HL-60/S4 treated with phorbol 12-myristate 13-acetate at 8.2 ng/mL for 4 days and 3 days (cell line): ENCODE data around the gene RPP25L.

ENCODE experiments used
- in situ Hi-C: fragments of 300-500 bp; cut with MboI; formaldehyde crosslinking; loops from 2 replicates; pipeline ENCODE4 v1.15.0; 2022; ENCODE audit warnings: low sequenced_read_pairs

Gene RPP25L

GRCh38 chr9:34611811-34612787 lies at the start of gene RPP25L:
TSS of gene RPP25L (minus strand) at chr9:34612097. CDS start at chr9:34611296, 801 bp downstream.
- in situ Hi-C loops = no loop called here

DNA sequence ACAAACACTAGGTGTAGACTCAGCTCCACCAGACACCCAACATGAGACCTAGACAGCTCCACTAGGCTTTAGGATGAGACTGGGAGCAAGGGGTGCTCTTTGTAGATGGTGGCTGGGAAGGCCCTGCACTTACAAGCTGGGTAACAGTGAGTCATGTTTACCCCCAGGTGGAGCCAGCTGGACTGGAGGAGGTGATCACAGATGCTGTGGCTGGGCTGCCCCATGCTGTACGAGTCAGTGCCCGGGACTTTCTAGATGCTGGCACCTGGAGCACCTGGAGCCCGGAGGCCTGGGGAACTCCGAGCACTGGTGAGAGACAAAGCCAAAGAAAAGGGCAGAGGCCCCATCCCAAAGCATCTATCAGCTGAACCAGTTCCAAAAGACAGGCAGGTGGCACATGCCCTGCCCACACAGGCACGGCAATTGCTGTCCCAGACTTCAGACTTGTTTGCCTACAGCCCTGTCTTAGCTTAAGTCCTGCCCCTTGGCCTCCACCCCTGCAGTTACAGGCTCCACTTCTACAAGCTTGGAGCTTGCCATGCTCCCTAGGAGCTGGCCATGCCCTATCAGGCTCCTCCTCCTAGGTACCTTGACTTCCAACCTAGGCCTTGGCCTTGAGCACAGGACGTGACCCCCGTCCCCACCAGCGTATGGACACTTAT lies 47.8 kb upstream of the RPP25L start:
- in situ Hi-C loops = loop anchor here (25.0 kb wide), 1 partner anchor 453 kb away; the partner anchor contains the start of genes ATOSB and STOML2

DNA sequence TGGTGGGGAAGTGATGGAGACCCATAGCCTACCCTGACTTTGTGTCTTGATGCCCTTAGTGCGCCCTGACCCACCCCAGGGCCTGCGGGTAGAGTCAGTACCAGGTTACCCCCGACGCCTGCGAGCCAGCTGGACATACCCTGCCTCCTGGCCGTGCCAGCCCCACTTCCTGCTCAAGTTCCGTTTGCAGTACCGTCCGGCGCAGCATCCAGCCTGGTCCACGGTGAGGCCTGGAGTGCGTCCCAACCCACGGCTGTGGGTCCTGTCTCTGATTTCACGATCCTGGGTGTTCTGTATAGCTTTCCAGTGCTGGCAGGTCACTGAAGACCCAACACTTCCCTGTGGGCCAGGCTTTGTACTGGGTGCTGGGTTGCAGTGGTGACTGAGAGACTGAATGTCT lies 46.6 kb upstream of the RPP25L start:
- in situ Hi-C loops = loop anchor here (25.0 kb wide), 1 partner anchor 454 kb away; the partner anchor contains the start of genes ATOSB and STOML2

DNA sequence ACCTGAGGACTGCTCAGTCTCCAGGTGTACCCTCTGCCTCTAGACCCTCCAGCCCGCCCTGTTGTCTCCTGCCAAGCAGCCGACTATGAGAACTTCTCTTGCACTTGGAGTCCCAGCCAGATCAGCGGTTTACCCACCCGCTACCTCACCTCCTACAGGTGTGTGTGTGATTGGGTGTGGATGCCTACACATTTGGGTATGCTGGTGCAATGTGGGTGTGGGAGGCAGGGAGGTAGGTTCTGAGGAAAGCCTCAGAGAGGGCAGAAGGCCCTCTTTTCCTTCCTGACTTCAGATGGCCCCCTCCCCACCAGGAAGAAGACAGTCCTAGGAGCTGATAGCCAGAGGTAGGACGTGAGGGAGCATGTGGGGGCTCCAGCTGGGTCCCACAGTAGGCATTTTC lies 45.1 kb upstream of the RPP25L start:
- in situ Hi-C loops = loop anchor here (25.0 kb wide), 1 partner anchor 455 kb away; the partner anchor contains the start of genes ATOSB and STOML2

DNA sequence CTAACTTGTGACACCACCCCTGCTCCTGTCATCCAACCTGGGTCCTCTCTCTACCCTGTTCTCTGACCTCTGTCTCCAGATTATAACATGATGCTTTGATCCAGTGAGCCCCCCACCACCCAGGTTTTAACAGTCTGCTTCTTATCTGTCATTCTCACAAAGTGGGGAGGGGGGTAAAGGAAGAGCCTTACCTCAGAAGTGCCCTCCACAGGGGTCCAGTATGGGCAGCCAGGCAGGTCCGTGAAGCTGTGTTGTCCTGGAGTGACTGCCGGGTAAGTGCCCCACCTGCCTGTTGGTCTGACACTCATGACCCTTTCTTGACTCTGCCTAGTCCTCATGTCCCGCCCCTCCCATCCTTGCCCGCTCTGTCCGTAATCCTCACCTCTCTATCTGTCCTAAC lies 43.5 kb upstream of the RPP25L start:
- in situ Hi-C loops = loop anchor here (25.0 kb wide), 1 partner anchor 457 kb away; the partner anchor contains the start of genes ATOSB and STOML2

GRCh38 chr9:34654323-34655051 lies 42.6 kb upstream of the RPP25L start:
- in situ Hi-C loops = loop anchor here (25.0 kb wide), 1 partner anchor 458 kb away; the partner anchor contains the start of genes ATOSB and STOML2

GRCh38 chr9:34653151-34654072 lies 41.5 kb upstream of the RPP25L start:
- in situ Hi-C loops = loop anchor here (25.0 kb wide), 1 partner anchor 459 kb away; the partner anchor contains the start of genes ATOSB and STOML2

DNA sequence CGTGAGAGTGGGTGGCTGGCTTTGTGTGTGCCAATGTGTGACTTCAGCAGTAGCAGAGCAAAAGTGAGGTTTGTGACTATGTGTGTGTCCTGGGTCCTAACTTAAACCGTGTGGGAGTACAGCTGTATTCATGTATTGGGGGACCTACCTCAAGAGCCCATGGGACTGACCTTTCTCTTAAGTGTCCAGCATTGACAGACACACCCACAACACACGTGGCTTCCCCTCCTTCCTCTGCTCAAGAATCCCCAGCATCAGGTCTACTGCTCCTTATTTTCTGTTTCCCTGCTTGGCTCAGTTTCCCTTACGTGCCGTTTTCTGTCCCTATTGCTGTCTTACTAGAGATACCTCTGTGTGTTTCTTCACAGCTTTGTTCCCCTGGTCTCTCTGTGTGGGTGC lies 40.7 kb upstream of the RPP25L start:
- in situ Hi-C loops = loop anchor here (25.0 kb wide), 1 partner anchor 460 kb away; the partner anchor contains the start of genes ATOSB and STOML2

DNA sequence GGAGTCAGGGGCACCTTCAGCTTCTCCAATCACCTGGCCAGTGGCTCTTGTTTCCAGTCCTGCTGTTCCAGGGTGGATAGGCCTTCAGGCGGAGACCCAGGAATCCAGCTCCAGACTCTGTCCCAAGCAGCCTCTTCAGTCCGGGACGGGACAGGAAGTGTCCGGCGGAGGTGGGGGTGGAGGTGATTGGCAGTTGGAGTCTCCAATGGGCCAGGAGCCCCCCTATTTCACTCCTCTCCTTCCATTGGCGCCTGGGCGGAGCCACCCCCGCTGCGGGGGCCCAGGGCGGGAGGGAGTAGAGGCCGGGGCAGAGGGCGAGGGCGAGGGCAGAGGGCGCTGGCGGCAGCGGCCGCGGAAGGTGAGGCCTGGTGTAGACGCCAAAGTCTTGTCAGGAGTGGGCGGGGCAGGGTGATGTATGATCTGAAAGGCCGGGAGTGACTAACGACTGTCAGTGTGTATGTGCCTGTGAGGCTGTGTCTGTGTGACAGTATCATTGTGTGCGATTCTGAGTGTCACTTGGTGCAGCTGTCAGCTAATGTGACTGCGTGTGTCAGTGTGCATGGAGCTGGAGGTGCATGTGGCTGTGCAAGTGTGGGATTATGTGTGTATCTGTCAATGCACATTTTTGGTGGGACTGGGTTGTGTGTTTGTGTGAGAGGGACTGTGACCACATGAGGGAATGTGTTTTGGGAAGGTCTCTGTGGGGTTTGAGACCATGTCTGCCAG lies 40.1 kb upstream of the RPP25L start, which contains the start of gene IL11RA:
IL11RA (plus strand) TSS at position 310 of the 726 bp plus-strand sequence. CDS start 3,033 bp downstream, outside the sequence.
- in situ Hi-C loops = loop anchor here (25.0 kb wide), 1 partner anchor 460 kb away; the partner anchor contains the start of genes ATOSB and STOML2

GRCh38 chr9:34651321-34651720 lies 39.4 kb upstream of the RPP25L start:
- in situ Hi-C loops = loop anchor here (25.0 kb wide), 1 partner anchor 461 kb away; the partner anchor contains the start of genes ATOSB and STOML2

DNA sequence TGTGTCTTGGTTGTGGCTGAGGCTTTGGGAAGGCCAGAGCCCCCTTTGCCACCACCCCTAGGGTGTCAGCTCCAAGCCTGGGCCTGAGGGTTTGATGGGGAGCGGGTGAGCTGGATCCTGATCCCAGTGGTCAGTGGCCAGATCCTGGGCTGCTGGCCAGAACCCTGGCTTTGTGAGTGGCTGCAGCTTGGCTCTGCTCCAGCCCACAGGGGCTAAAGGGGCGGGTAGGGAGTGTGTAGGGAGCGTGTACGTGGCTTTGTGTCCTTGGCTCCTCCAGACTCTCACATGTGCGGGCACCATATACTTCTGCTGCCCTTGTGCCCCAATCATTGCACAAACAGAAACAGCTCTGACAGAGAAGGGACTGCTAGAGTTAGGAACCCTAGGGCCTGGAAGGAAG lies 38.9 kb upstream of the RPP25L start:
- in situ Hi-C loops = loop anchor here (25.0 kb wide), 1 partner anchor 461 kb away; the partner anchor contains the start of genes ATOSB and STOML2

GRCh38 chr9:34648673-34649072 lies 36.8 kb upstream of the RPP25L start:
- in situ Hi-C loops = no loop called here

GRCh38 chr9:34647651-34648050 lies 35.8 kb upstream of the RPP25L start:
- in situ Hi-C loops = no loop called here

GRCh38 chr9:34647084-34647403 lies 35.1 kb upstream of the RPP25L start:
- in situ Hi-C loops = no loop called here

DNA sequence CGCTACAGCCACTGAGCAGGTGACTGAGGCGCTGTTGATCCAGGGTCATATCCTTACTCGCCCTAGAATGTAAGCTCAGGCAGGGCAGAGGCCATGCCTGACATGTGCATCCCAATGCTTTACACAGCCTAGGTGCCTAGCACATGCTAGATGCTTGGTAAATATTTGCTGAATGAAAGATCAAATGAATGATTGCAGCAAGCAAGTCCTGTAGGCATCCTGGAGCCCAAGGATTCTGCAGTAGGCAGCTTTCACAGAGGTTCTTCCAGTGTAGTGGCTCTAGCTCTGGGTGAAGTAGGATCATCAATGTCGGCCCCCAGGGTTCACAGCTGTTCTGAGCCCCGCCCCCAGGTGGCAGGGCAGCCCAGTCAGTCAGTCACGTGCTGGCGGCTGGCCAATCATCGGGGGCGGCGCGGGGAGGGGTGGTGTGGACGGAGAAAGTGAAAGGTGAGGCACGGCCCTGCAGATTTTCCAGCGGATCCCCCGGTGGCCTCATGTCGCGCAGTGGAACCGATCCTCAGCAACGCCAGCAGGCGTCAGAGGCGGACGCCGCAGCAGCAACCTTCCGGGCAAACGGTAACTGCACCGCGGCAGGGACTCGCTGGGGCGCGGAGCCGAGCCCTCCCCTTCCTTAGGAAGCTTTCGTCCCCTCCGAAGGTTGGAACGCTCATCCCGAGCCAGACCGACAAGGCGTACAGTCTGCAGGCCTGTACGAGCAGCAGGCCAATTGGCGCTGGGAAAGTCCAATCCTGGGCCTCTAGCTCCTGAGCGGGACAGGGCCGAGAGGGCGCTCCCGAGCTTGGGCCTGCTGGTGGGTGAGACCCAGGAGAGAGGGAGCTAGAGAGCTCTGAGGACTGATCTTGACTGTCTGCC lies 34.5 kb upstream of the RPP25L start, which contains the start of gene GALT:
GALT (plus strand) TSS at position 465 of the 873 bp plus-strand sequence; CDS start at position 495, 30 bp downstream.
- in situ Hi-C loops = no loop called here

- in situ Hi-C loops = no loop called here
Measured at GRCh38 chr9:34644766-34645314, 32.9 kb upstream of the RPP25L start.

DNA sequence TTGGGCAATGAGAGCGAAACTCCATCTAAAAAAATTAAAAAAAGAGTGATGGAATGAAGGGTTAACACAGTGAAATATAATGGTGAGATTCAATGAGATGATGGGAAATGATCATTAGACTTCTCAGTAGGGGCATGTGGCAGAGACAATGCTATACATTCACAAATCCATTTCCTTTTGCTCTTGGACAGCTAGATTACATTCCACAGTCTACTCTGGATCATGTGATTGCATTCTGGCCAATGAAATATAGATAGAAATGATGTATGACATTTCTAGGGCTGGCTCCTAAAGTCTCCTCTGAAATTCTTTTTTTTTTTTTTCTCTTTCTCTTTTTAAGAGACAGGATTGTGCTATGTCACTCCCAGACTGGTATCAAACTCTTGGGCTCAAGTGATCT lies 30.8 kb upstream of the RPP25L start:
- in situ Hi-C loops = no loop called here
